NCI-H128 (cell line): ENCODE results near the gene PDE4D.
A peak's percentile ranks its signal among the peaks of the same experiment; 100 is the strongest.

Experiments used
- DNase-seq: peaks from one replicate; lab custom pipeline; 2025; ENCODE audit not compliant: unreplicated experiment; lab: John Stamatoyannopoulos, UW

Gene PDE4D

GRCh38 chr5:59037041-59037440, 856.5 kb downstream of the PDE4D start:
- DNase-seq: no peak

GRCh38 chr5:59036274-59036961, 857.1 kb downstream of the PDE4D start:
- no peak for DNase-seq

- DNase-seq: no peak
These were observed 857.8 kb downstream of the PDE4D start for GRCh38 chr5:59035681-59036080.

- DNase-seq: no peak
These were observed 858.9 kb downstream of the PDE4D start for GRCh38 chr5:59034498-59035186.

GRCh38 chr5:59027145-59027907, 866.2 kb downstream of the PDE4D start:
- no peak for DNase-seq

- no peak for DNase-seq
These were observed 867.8 kb downstream of the PDE4D start for GRCh38 chr5:59025734-59026133.

GRCh38 chr5:59021837-59022514, 871.5 kb downstream of the PDE4D start:
- DNase-seq: peak; percentile 23

- DNase-seq: peak; percentile 43
These were observed 872.2 kb downstream of the PDE4D start for GRCh38 chr5:59021286-59021673.

- no peak for DNase-seq
These were observed 872.8 kb downstream of the PDE4D start for GRCh38 chr5:59020611-59021285.

GRCh38 chr5:59019078-59019477, 874.4 kb downstream of the PDE4D start:
- no peak for DNase-seq

- no peak for DNase-seq
These were observed 876.6 kb downstream of the PDE4D start for GRCh38 chr5:59016925-59017324.

- no peak for DNase-seq
These were observed 884.6 kb downstream of the PDE4D start for GRCh38 chr5:59008816-59009473.

GRCh38 chr5:59007460-59008063, 886.0 kb downstream of the PDE4D start:
- DNase-seq: no peak

GRCh38 chr5:59005934-59006701, 887.4 kb downstream of the PDE4D start:
- DNase-seq: no peak

- no peak for DNase-seq
These were observed 889.9 kb downstream of the PDE4D start for GRCh38 chr5:59003641-59004040.

- no peak for DNase-seq
These were observed 890.4 kb downstream of the PDE4D start for GRCh38 chr5:59003124-59003523.

GRCh38 chr5:59002162-59002825, 891.2 kb downstream of the PDE4D start:
- DNase-seq: no peak

GRCh38 chr5:59001716-59002115, 891.8 kb downstream of the PDE4D start:
- DNase-seq: no peak

GRCh38 chr5:59001154-59001553, 892.4 kb downstream of the PDE4D start:
- DNase-seq: no peak
